ENCODE measurements around the gene GRK3.

The GRK3 gene

GRCh38 chr22:25763239-25763777 is 198.8 kb downstream of the GRK3 start:
- no peak for DNase-seq

DNA sequence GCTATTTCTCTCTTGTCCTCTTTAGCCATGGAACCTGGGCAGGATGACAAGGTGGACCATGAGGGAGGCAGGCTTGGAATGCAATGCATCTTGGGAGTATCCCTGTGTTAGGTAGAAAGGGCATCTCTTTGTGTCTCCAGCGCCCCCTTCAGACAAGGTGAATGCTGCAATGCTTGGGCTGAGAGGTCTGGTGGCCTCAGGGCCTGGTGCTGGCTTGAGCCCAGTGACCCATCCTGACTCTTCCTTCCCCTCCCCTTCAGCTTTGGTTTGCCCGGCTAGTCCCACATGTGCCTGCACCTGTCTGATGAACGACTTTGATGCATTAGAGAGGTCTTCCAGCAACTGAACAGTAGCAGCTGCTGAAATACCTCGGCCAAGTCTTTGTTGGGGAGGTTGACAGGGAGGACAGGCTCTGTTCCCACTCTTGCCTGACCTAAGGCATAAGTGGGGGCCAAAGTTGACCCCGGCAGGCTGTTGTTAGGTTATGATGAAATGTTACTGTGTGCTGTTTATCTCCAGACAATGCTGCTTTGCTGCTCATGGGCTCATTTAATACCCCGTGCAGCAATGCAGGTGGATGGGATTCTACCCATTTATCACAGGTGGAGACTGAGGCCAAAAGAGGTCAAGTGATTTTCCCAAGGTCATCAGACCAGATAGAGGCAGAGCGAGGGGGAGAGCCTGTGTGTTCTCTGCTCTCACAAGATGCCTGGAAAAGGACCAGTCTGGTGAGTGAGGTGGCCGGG is 200.0 kb downstream of the GRK3 start:
- DNase-seq: no peak

- no peak for DNase-seq
These were observed 200.5 kb downstream of the GRK3 start for GRCh38 chr22:25765016-25765367.

- no peak for DNase-seq
These were observed 201.3 kb downstream of the GRK3 start for GRCh38 chr22:25765801-25766200.

- DNase-seq: no peak
These were observed 201.9 kb downstream of the GRK3 start for GRCh38 chr22:25766418-25766817.

DNA sequence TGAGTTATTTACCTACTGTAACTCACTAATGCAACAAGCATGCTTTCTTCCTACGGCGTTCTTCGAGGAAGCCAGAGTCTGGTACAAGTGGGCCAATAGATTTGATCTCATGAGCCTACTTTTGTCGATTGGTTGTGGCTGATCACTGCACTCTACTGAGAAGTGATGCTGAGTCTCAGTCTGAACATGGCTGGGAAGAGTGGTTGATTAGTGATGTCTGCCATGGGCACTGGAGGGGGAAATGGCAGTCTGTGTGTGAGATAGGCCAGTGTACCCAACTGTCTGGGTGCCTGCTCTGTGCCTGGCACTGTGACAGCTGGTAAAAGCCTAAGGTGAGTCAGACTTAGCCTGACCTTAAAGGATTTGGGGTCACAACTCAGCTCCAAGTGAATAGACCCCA is 205.9 kb downstream of the GRK3 start:
- DNase-seq: no peak

- DNase-seq: no peak
These were observed 207.8 kb downstream of the GRK3 start for GRCh38 chr22:25772288-25772687.

- peak; percentile 54 for DNase-seq
These were observed 210.1 kb downstream of the GRK3 start for GRCh38 chr22:25774575-25775026.

DNA sequence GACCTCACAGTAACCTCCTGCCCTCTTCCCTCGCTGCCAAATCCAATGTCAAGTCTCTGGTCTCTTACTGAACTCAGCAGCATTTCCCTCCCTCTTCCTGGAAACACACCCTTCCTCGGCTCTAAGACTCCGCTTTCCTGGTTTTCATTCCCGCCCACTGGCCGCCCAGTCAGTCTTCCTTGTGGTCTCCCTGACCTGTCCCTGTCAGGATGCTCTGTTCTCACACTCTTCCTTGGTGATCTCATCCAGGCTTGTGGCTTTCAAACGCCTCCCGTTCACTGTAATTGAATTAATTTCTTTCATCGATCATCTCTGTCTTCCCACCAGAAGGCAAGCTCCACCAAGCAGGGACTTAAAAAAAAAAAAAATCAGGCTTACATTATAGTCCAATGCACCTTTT is 211.1 kb downstream of the GRK3 start:
- DNase-seq: no peak

DNA sequence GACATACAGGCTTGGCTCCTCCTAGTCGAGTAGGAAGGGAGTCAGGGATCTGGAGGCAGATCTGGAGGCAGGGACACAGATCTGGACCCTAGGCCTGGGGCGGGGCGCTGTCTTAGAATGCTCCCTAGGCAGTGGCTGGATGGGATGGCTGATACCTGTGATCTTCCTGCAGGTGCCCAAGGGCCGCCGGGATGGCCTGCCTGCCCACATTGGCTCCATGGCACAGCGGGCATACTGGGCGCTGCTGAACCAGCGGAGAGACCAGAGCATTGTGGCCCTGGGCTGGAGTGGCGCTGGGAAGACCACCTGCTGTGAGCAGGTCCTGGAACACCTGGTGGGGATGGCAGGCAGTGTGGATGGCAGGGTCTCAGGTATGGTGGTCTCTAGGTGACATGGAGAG is 212.9 kb downstream of the GRK3 start:
- DNase-seq: no peak

GRCh38 chr22:25777870-25778269 is 213.4 kb downstream of the GRK3 start:
- DNase-seq: no peak
